ENCODE data around the gene BRI3BP.
"Not testable (repeated sequence)": the region's sequence is repeated elsewhere in the genome, so short reads cannot be mapped to it uniquely, and the experiment has no call there.

BRI3BP gene

GRCh38 chr12:125023065-125023464, 29.6 kb downstream of the BRI3BP start:
- no peak for DNase-seq (ENCODE audit: low read depth)

- DNase-seq (ENCODE audit: low read depth) = no peak
These were observed 31.6 kb downstream of the BRI3BP start for GRCh38 chr12:125024949-125025563.

- no peak for DNase-seq (ENCODE audit: low read depth)
These were observed 32.3 kb downstream of the BRI3BP start for GRCh38 chr12:125025606-125026235.

GRCh38 chr12:125028106-125028505, 34.7 kb downstream of the BRI3BP start:
- no peak for DNase-seq (ENCODE audit: low read depth)

- no peak for DNase-seq (ENCODE audit: low read depth)
These were observed 36.4 kb downstream of the BRI3BP start for GRCh38 chr12:125029761-125030358.

- not testable (repeated sequence) for DNase-seq (ENCODE audit: low read depth)
These were observed 38.0 kb downstream of the BRI3BP start for GRCh38 chr12:125031471-125031870.

- DNase-seq (ENCODE audit: low read depth) = no peak
These were observed 39.2 kb downstream of the BRI3BP start for GRCh38 chr12:125032466-125033152.

- no peak for DNase-seq (ENCODE audit: low read depth)
These were observed 39.8 kb downstream of the BRI3BP start for GRCh38 chr12:125033288-125033687.

GRCh38 chr12:125038976-125039625, 45.7 kb downstream of the BRI3BP start:
- DNase-seq (ENCODE audit: low read depth) = no peak

- no peak for DNase-seq (ENCODE audit: low read depth)
These were observed 55.6 kb downstream of the BRI3BP start for GRCh38 chr12:125049093-125049458.

GRCh38 chr12:125050446-125050845, 57.0 kb downstream of the BRI3BP start:
- no peak for DNase-seq (ENCODE audit: low read depth)

- no peak for DNase-seq (ENCODE audit: low read depth)
These were observed 57.4 kb downstream of the BRI3BP start for GRCh38 chr12:125050868-125051267.

- DNase-seq (ENCODE audit: low read depth) = no peak
These were observed 60.4 kb downstream of the BRI3BP start for GRCh38 chr12:125053821-125054220.

GRCh38 chr12:125055591-125055990, 62.1 kb downstream of the BRI3BP start:
- no peak for DNase-seq (ENCODE audit: low read depth)

- DNase-seq (ENCODE audit: low read depth) = no peak
These were observed 62.9 kb downstream of the BRI3BP start for GRCh38 chr12:125056306-125056705.

GRCh38 chr12:125057708-125058107, 64.3 kb downstream of the BRI3BP start:
- DNase-seq (ENCODE audit: low read depth) = no peak

- no peak for DNase-seq (ENCODE audit: low read depth)
These were observed 67.8 kb downstream of the BRI3BP start for GRCh38 chr12:125061229-125061628.

GRCh38 chr12:125063522-125063921, 70.1 kb downstream of the BRI3BP start:
- DNase-seq (ENCODE audit: low read depth) = not testable (repeated sequence)

GRCh38 chr12:125064492-125064891, 71.0 kb downstream of the BRI3BP start:
- DNase-seq (ENCODE audit: low read depth) = no peak

- peak; percentile 61 for DNase-seq (ENCODE audit: low read depth)
These were observed 71.8 kb downstream of the BRI3BP start, which contains the start of gene AACS for GRCh38 chr12:125065021-125065918. Gene AACS (plus strand): TSS chr12:125065435. CDS start chr12:125065585, 150 bp downstream.

GRCh38 chr12:125065919-125066570, 72.6 kb downstream of the BRI3BP start:
- no peak for DNase-seq (ENCODE audit: low read depth)

Data from T-helper 22 cell (primary cell).